Epithelial cell of esophagus (primary cell): ENCODE results near the gene CHST15.

Source experiments
- DNase-seq: peaks from one replicate; pipeline ENCODE4 v3.0.0; 2010; ENCODE audit warnings: low read depth
- H3K4me3 ChIP-seq: 2 replicates; pipeline ENCODE4 v1.5.1; 2011; ENCODE audit warnings: mild to moderate bottlenecking, low read length, control low read depth
- CTCF ChIP-seq: IDR thresholded peaks from 2 replicates; pipeline ENCODE4 v1.5.1; 2011; ENCODE audit warnings: low read depth, mild to moderate bottlenecking, low read length, control low read depth, inconsistent platforms; ENCODE audit not compliant: insufficient read depth; ENCODE audit errors: missing control alignments

The CHST15 gene

GRCh38 chr10:124092860-124093773 lies at the start of gene CHST15:
Gene CHST15 (minus strand): TSS chr10:124093598. CDS start chr10:124046212, 47,386 bp downstream.
- TF ChIP-seq CTCF, result no peak
- peak; percentile 91 for DNase-seq
- H3K4me3 ChIP-seq, result peak within 1 kb of the TSS; percentile 66

- TF ChIP-seq CTCF, result no peak
- no peak overlapping the region for H3K4me3 ChIP-seq
- peak; percentile 33 for DNase-seq
Measured at GRCh38 chr10:124142960-124143359, 49.6 kb upstream of the CHST15 start.

GRCh38 chr10:124142006-124142739 lies 48.8 kb upstream of the CHST15 start:
- H3K4me3 ChIP-seq, result no peak overlapping the region
- TF ChIP-seq CTCF, result no peak

GRCh38 chr10:124138883-124139348 lies 45.5 kb upstream of the CHST15 start:
- no peak for DNase-seq
- no peak overlapping the region for H3K4me3 ChIP-seq
- no peak for TF ChIP-seq CTCF

More at GRCh38 chr10:124142006-124142739, 48.8 kb upstream of the CHST15 start:
- no peak for DNase-seq

GRCh38 chr10:124138195-124138882 lies 44.9 kb upstream of the CHST15 start:
- no peak overlapping the region for H3K4me3 ChIP-seq
- no peak for TF ChIP-seq CTCF
- DNase-seq, result no peak

GRCh38 chr10:124134251-124134893 lies 41.0 kb upstream of the CHST15 start:
- H3K4me3 ChIP-seq, result no peak overlapping the region
- TF ChIP-seq CTCF, result no peak
- DNase-seq, result no peak
